GM21447 (cell line): ENCODE results near the gene MYH9.

Experiments used
- ATAC-seq: cut with Tn5 transposase; IDR thresholded peaks from one replicate; pipeline ENCODE4 v1.9.1; 2021; ENCODE audit not compliant: unreplicated experiment

The MYH9 gene

DNA sequence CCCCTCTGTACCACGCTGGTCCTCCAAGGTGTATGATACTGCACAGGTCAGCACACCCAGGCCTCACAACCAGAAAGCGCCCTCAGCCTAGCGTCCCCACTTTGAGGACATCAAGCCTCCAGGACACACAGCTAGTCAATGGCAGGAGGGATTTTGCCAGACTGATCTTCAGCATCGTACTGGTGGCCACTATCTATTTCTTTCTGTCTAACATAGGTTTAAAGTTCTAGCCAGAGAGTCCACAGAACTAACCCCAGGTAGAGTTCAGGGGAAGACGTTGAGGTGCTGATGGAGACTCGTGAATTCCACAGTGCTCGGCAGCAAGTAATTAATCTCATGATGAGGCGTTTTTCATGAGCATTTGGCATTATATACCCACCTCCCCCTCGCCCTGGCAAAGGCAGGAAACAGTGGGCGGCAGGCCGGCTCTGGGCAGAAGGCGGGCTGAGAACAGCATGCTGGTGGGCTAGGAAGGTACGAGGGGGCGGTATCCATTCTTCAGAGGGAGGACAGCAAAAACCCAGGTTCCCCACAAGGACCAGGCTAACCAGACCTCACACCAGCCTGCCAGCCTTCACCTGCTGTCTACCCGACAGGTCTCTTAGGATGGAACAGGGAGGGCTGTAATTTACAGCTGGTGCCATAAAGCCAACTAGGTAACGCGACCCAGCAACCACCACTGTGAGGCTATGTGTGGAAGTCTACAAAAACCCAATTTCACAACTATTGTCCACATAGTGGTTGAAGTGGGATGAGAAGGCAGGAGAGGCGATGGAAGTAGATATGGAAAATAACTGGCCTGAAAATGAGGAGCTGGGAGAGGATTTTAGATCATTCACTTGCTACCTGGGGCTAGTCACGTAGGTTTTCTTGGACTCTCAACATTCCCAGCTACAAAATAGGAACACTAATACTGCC is 18.5 kb downstream of the MYH9 start:
- no peak for ATAC-seq

DNA sequence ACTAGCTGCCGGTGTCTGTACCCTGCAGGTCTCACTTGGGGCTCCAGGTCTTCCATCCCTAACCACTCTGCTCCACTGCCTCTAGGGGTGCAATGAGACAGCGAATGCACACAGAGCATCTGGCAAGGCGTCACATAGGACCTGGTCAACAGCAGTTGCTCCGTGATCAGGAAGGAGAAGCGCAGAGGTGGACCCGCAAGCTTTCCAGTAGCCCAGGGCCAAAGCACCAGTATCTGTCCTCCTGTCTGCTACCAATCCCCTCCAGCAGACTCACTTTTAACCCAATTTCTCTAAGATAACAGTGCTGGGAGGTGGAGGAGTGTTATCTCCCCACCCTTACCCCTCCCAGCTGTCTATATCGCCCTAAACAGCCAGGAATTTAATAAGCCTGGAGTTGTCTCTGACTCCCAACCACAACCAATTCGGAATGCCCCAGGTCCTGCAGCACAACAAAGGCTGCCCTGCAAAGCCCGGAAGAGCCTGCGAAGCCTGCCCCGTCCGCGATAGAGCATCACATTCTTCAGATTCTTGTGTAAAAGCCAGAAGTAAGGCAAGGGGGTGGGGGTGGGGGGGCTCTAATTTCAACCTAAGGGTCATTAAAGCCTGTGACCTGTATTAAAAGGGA is 19.3 kb downstream of the MYH9 start:
- ATAC-seq: no peak

GRCh38 chr22:36367479-36367878 is 20.3 kb downstream of the MYH9 start:
- ATAC-seq: no peak

DNA sequence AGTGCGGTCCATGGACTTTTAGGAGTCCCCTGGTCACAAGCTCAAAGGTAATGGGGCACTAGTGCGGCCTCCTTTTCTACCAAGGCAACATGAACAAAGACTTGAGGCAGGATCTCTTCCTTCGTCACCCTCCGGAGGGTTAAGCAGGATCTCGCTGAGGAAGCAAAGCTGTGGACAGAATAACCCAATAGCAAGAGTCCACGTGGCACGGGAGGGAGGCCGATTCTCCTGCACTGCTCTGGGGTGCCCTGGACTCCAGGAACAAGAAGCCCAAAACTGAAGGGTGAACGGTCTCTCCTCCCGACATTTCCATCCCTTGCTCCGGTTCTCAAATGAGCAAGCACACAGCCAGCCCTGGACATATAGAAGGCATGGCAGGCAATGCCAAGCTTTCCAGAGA is 20.7 kb downstream of the MYH9 start:
- no peak for ATAC-seq

DNA sequence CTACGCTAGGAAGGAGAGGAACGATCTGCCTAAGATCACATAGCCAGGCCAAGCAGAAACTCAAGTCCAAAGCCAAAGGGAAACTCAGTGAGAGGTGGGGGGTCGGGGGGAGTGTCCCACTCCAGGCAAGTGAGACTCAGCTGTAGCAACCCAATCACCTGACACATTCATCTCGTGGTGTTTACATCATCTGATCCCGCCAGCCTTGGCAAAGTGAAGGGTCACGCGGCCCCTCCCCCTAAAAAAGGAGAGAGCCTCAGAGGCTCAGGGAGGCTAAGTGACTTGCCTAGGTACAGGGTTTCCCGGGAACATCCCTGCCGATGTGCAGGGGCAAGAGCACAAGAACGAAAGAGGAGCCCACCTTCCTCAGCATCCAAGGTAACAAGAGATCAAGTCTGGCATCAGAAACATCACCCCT is 21.5 kb downstream of the MYH9 start:
- no peak for ATAC-seq

DNA sequence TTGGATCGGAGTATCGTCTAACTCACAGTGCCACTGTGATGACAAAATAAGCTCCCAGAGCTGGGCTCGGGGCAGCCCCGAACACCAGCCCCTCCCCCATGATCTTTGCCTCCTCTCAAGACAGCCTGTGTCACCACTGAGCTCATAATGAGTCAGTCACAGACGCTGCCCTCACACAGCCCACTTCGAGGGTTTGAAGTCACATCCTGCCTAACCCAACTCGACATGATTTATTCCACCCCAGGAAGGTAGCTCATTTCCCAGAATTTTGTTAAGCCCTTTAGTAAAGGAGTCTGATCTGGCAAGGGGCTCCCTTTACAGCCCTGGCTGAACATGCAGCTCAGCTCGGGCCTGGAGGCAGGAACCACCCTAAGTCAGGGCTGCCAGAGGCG is 22.8 kb downstream of the MYH9 start:
- no peak for ATAC-seq

DNA sequence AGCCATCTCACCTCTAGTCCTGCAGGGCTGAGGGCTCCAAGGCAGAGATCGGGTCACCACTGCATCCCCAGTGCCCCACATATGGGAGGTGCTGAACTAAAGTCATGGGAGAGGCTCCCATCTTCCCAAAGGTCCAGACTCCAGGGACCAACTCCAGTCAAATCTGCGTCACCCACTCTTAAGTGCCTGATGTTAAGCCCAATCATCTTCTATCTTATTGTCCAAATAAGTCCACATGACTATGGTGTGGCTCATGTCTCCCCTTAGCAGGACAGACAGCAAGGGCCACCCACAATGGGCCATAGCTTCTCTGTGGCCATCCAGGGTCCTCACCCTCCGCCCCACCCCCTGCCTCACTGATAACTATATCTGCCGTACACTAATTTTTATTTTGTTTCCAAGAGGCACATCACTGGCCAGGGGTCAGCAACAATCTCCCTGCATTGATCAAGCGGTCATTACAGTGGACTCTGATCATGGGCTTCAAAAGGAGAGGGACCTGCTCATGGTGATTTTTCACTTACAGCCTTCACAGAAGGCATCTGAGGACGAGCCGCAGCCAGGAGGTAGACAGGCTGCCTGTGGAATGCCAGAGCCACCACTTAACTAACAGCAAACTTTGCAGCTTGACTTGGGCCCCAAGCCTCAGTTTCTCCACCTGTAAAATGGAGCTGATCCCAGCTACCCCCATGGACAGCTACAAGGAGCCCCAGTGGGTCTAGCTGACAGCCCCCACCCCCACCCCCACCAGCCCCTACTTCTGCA is 23.3 kb downstream of the MYH9 start:
- no peak for ATAC-seq

DNA sequence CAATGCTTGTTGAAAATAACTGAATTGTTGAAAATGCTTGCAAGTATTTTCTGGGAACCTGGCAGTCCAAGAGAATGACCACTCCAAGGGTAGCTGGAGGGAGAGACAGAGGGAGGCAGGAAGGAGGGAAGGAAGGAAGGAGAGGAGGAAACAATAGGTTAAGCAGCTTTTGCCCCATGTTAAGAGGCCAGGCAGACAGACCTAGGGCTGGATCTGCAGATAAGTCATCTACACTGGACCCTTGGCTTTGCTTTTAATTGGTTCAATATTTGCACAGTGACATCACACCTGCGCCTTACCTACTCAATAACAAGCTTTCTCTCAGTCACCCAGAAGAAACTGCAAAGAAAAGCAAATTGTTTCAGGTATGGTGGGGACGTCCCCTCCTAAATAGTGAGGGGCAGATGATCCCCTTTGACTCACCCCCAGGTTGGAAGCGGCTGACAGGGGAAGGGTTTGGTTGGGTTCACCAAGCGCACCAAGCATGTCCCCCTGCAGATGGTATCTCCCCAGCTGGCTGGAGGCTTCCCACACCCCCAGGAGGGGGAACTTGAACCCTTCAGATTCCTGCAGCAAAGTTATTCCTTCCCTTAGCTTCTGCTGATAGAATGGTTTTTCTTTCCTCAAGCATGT is 24.3 kb downstream of the MYH9 start:
- ATAC-seq: no peak

DNA sequence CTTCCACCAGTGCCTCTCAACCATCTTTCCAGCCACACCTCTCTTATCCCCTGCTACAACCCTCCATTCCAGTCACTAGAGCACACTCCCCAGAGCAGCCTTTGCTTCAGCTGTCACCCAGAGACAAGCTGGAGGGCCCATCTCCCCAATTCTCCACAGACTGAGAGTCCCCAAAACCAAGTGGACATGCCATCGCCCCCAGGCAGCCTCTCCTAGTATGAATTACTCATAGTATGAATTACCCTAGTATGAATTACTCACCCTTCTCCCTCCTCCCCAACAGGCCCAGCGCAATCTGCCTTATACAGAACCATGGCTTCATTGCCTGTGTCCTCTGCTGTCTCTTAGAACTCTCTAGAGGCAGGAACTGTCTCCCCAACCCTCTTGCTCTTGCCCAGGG is 24.8 kb downstream of the MYH9 start:
- ATAC-seq: no peak

GRCh38 chr22:36362075-36362474 is 25.7 kb downstream of the MYH9 start:
- ATAC-seq: no peak

- no peak for ATAC-seq
These were observed 26.8 kb downstream of the MYH9 start for GRCh38 chr22:36360871-36361383.

DNA sequence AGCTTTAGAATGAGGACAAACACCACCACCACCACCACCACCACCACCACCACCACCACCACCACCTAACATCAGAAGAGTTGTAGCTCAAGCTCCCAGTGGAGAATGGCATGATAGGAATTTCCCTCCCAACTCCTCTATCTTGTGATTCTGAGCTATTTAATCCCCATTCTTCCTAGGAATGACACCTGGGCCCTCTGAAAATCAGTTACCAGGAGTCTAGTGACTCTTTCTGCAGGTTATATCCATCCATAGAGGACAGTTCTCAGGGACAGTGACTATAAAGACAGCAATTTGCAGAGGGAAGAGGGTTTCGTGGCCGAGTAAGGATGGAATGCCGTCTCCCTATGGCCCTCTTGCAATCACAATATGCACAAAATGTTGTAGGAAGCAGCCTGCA is 27.8 kb downstream of the MYH9 start:
- ATAC-seq: no peak

DNA sequence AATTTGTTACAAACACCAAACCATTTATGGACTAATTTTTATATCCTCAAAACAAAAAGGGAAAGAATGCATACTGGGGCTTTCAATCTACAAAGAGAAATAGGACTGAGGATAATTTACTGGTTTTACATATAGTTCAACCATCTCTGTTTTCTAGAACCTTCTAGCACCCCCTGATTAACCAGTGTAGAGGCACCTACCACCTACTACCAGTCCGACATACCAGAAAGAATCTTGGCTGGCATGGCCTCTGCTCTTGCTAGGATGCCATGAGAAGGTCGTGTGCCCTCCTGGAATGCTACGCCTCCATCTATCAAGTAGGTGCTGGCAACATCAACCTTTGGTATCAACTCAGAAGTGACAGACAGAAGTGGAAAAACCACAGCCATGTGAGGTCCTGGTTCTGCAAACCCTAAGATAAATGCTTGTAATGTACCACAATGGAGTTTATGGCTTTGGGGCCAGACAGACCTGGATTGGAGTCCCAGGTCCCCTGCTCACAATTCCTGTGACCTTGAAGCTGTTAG is 28.2 kb downstream of the MYH9 start:
- ATAC-seq: no peak

GRCh38 chr22:36358533-36359469 is 29.0 kb downstream of the MYH9 start:
- ATAC-seq: no peak

DNA sequence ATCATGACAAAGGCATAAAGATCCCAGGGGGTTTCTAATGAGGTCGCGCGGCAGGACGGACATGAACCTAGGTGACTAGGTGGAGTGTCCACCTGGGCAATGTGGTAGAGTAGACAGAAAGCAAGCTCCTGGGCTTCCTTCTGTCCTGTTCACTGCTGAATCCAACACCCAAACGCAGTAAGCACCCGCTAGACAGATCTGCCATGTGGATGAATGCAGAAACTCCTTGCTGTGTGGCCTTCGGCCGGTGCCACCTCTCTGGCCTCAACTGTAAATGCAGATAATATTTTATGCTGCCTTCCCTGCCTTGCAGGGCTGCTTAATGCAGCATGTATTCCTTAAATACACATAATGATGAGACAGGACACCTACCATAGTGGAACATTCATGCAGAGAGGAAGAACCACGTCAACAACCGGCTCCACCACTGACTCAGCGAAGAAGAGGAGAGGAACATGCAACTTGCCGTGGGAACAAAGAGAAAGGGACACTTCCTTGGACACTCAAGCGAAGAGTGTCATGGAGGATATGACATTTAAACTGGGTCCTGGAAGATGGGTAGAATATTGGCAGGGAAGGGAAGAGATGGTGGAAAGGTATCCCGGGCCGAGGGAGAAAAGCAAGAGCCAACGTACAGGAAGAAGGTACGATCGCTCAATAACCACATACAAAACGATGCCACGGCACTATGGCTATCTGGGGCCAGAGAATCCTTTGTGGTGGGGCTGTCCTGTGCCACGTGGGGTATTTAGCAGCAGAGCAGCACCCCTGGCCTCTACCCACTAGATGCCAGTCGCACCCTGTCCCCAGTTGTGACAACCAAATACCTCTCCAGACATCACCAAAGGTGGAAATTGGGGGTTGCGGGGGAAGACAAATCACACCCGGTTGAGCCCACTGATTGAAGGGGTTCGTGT is 30.8 kb downstream of the MYH9 start:
- no peak for ATAC-seq

- no peak for ATAC-seq
These were observed 31.9 kb downstream of the MYH9 start for GRCh38 chr22:36355894-36356293.

GRCh38 chr22:36355362-36355761 is 32.4 kb downstream of the MYH9 start:
- no peak for ATAC-seq

DNA sequence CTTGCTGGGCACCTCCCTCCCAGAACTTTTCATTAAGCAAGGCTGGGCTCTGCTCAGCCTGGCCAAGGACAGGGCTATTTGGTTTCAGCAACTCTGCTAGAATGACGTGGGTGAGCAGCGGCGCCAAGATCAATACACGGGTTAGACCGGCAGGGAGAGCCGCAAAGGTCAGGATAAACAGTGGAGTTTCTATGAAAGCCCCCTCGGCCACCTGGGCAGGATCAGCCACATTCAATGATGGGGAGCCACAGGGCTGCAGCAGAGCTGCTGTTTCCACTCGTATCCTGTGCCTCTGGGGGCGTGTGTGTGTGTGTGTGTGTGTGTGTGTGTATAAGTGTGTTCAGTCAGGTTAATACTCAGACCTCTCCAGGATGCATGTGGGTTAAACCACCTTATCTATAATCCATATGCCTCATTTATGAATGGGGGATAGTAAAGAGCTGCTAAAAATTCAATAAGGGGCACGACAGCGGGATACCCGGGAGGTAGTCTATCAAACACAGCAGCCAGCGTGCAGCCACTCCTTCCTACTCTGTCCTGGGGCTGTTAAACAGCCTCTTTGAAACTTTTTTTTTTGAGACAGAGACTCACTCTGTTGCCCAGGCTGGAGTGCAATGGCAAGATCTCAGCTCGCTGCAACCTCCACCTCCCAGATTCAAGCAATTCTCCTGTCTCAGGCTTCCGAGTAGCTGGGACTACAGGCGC is 34.8 kb downstream of the MYH9 start:
- no peak for ATAC-seq
